Stimulated activated CD8-positive, alpha-beta memory T cell treated with anti-CD3 and anti-CD28 coated beads, Interleukin-15, amount 100 ng/mL, for 48 hours (primary cell): ENCODE results near the gene TRAPPC10.
A peak's percentile ranks its signal among the peaks of the same experiment; 100 is the strongest.
"Not testable (repeated sequence)": the region's sequence is repeated elsewhere in the genome, so short reads cannot be mapped to it uniquely, and the experiment has no call there.

Experiments
- DNase-seq, 2 donors: peaks; one replicate each; pipeline ENCODE4 v3.0.0-alpha.2; 2020; ENCODE audit warnings: low read depth in 2 of 2

Gene TRAPPC10

GRCh38 chr21:44145616-44146015 lies 133.5 kb downstream of the TRAPPC10 start:
- not testable (repeated sequence) for DNase-seq

GRCh38 chr21:44147108-44147507 lies 135.0 kb downstream of the TRAPPC10 start:
- not testable (repeated sequence) for DNase-seq

DNA sequence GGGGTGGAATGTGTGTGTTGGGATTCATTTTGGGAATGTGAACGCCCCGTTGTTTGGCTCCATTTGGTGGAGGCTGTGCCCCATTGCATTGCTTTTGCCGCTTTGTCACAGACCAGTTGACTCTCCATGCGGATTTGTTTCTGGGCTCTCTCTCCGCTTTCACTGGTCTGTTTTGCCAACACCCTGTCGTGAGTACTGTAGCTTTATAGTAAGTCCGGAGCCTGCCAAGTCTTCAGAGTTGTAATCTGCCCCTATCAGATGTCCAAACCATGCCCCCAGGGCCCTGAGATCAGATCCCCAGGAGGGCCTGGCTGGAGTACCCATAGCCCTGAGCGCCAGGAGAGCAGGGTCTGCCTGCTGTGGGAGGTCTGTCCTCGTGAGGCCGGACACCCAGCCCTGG lies 138.1 kb downstream of the TRAPPC10 start:
- not testable (repeated sequence) for DNase-seq

DNA sequence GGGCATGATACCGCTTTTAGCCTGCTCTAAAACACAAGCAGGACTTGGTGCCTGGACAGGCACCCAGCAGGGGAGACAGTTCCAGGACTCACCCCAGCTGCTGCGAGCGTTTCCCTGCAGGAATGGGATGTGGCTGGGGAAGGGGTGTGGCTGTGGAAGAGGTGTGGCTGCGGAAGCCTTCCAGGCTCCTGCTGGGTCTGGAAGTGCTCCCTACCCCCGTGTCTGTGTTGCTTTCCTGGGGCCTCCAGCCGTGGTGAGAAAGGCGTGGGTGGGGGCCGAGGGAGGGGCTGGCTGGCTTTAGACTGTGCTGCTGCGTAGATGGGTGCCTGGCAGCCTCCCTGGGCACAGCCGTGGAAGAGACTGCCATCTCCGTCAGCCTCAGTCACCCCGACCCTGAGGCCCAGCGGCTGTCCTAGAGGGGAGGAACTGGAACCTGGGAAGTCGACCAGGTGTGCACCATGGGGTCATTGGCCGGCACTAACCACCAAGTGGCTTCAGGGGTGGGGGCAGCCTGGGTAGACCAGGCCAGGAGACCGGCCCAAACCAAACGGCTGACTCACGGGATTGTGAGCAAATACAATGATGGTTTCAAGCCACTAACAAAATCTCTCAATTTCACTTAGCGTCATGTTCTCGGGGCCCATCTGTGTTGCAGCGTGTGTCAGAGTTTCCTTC lies 141.2 kb downstream of the TRAPPC10 start:
- not testable (repeated sequence) for DNase-seq

DNA sequence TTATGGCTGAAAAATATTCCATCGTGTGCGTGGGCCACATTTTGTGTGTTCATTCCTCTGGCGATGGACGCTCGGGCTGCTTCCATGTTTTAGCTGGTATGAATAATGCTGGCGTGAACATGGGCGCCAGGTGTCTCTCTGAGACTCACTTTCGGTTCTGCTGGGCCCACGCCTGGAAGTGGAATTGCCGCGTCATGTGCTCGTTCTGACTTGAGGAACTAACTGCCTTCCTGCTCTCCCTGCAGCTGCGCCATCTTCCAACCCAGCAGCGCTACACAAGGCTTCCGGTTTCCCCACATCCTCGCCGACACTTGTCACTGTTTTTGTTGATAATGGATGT lies 141.8 kb downstream of the TRAPPC10 start:
- peak; percentile 27 to 44 for DNase-seq

DNA sequence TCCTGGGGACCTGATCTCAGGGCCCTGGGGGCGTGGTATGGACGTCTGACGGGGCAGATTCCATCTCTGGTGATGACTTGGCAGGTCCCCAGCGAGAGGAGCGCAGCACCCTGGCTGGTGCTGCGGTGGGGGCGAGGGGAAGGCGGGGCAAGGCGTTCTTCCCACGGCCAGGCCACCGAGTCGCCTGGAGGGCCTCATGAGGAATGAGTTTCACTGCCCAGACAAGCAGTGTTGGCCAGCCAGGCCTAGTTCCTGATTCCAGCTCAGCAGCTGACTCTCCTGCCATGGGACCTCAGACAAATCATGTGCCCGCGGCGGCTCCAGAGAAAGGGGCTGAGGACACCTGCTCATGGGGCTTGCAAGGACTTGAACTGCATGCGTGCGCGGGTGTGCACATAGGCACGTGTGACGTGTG lies 142.7 kb downstream of the TRAPPC10 start:
- not testable (repeated sequence) for DNase-seq

- peak in 1 of 2 donors; percentile 55 for DNase-seq
Measured at GRCh38 chr21:44155231-44155993, 143.3 kb downstream of the TRAPPC10 start.

GRCh38 chr21:44155994-44156380 lies 143.9 kb downstream of the TRAPPC10 start:
- DNase-seq: not testable (repeated sequence)
